H1 (cell line): ENCODE data around the gene MRPS27.

ENCODE experiments used
- CTCF ChIP-seq, 3 experiments: IDR thresholded peaks; 1 replicate in 2 of 3; 2 replicates in 1 of 3; pipeline versions ENCODE4 v1.5.1 to v1.6.1; 2011; ENCODE audit warnings: low read length in 3 of 3, mild to moderate bottlenecking in 3 of 3, inconsistent platforms in 2 of 3, low read depth in 1 of 3, moderate library complexity in 1 of 3; ENCODE audit not compliant: insufficient read depth in 1 of 3; ENCODE audit errors: control extremely low read depth in 1 of 3
- EGR1 ChIP-seq: IDR thresholded peaks from 2 replicates; pipeline ENCODE4 v1.6.1; 2011; ENCODE audit warnings: low read depth, low read length, borderline replicate concordance
- EZH2 ChIP-seq: fragments of 200-600 bp; sonication (generic); IDR thresholded peaks from 2 replicates; pipeline ENCODE4 v1.7.1; 2012; ENCODE audit warnings: low read depth, mild to moderate bottlenecking, moderate library complexity, low read length, inconsistent platforms; ENCODE audit not compliant: severe bottlenecking
- JUN ChIP-seq: IDR thresholded peaks from 2 replicates; pipeline ENCODE4 v1.6.1; 2011; ENCODE audit warnings: low read depth, mild to moderate bottlenecking, improper control_type of control experiment, low read length
- KDM5A ChIP-seq: fragments of 200-600 bp; IDR thresholded peaks from 2 replicates; pipeline ENCODE4 v1.7.1; 2012; ENCODE audit warnings: mild to moderate bottlenecking, low read length, inconsistent platforms, mixed read lengths
- MAFK ChIP-seq: IDR thresholded peaks from 2 replicates; pipeline ENCODE4 v1.6.1; 2012; ENCODE audit warnings: low read depth, mild to moderate bottlenecking, improper control_type of control experiment, low read length
- MAX ChIP-seq: IDR thresholded peaks from 2 replicates; pipeline ENCODE4 v1.6.1; 2012; ENCODE audit warnings: inconsistent platforms
- RFX5 ChIP-seq: IDR thresholded peaks from 2 replicates; pipeline ENCODE4 v1.6.1; 2011; ENCODE audit warnings: low read depth, low read length, improper control_type of control experiment, borderline replicate concordance
- RNF2 ChIP-seq: fragments of 200-900, 300-1000 bp; sonication (generic); IDR thresholded peaks from 2 replicates; pipeline ENCODE4 v1.7.1; 2016; ENCODE audit warnings: borderline replicate concordance, low read depth, mild to moderate bottlenecking, antibody characterized with exemption, low read length; ENCODE audit not compliant: poor library complexity, severe bottlenecking; ENCODE audit errors: missing control alignments
- SIX5 ChIP-seq: IDR thresholded peaks from 2 replicates; pipeline ENCODE4 v1.6.1; 2011; ENCODE audit warnings: mild to moderate bottlenecking, low read depth, low read length
- TAF1 ChIP-seq: IDR thresholded peaks from 2 replicates; pipeline ENCODE4 v1.6.1; 2011; ENCODE audit warnings: mild to moderate bottlenecking, low read depth, low read length
- TEAD4 ChIP-seq: IDR thresholded peaks from 2 replicates; pipeline ENCODE4 v1.6.1; 2012; ENCODE audit warnings: low read depth, low read length, inconsistent platforms, mixed read lengths
- ZNF274 ChIP-seq: IDR thresholded peaks from 2 replicates; pipeline ENCODE4 v1.7.0; 2012; ENCODE audit warnings: low read length, borderline replicate concordance; ENCODE audit errors: extremely low read depth
- TF ChIP-seq, protein P1 (sequence below): fragments of 300-600 bp; sonication (generic); IDR thresholded peaks from 2 replicates; pipeline ENCODE4 v1.7.1; 2012; ENCODE audit warnings: low read length, moderate library complexity, mild to moderate bottlenecking, inconsistent platforms; ENCODE audit not compliant: insufficient replicate concordance

- TF ChIP-seq CTCF (IDR thresholded peaks at IDR 0.05; ENCODE audit: control extremely low read depth in 1 of 3, insufficient read depth in 1 of 3, low read depth in 1 of 3, low read length in 3 of 3) (no peak), EZH2 (no peak), MAFK (no peak), SIX5 (no peak), RNF2 (no peak), KDM5A (no peak), ZNF274 (no peak), JUN (no peak), MAX (no peak), TAF1 (no peak), EGR1 (no peak), RFX5 (no peak), TEAD4 (no peak)
- TF ChIP-seq, protein P1, sequence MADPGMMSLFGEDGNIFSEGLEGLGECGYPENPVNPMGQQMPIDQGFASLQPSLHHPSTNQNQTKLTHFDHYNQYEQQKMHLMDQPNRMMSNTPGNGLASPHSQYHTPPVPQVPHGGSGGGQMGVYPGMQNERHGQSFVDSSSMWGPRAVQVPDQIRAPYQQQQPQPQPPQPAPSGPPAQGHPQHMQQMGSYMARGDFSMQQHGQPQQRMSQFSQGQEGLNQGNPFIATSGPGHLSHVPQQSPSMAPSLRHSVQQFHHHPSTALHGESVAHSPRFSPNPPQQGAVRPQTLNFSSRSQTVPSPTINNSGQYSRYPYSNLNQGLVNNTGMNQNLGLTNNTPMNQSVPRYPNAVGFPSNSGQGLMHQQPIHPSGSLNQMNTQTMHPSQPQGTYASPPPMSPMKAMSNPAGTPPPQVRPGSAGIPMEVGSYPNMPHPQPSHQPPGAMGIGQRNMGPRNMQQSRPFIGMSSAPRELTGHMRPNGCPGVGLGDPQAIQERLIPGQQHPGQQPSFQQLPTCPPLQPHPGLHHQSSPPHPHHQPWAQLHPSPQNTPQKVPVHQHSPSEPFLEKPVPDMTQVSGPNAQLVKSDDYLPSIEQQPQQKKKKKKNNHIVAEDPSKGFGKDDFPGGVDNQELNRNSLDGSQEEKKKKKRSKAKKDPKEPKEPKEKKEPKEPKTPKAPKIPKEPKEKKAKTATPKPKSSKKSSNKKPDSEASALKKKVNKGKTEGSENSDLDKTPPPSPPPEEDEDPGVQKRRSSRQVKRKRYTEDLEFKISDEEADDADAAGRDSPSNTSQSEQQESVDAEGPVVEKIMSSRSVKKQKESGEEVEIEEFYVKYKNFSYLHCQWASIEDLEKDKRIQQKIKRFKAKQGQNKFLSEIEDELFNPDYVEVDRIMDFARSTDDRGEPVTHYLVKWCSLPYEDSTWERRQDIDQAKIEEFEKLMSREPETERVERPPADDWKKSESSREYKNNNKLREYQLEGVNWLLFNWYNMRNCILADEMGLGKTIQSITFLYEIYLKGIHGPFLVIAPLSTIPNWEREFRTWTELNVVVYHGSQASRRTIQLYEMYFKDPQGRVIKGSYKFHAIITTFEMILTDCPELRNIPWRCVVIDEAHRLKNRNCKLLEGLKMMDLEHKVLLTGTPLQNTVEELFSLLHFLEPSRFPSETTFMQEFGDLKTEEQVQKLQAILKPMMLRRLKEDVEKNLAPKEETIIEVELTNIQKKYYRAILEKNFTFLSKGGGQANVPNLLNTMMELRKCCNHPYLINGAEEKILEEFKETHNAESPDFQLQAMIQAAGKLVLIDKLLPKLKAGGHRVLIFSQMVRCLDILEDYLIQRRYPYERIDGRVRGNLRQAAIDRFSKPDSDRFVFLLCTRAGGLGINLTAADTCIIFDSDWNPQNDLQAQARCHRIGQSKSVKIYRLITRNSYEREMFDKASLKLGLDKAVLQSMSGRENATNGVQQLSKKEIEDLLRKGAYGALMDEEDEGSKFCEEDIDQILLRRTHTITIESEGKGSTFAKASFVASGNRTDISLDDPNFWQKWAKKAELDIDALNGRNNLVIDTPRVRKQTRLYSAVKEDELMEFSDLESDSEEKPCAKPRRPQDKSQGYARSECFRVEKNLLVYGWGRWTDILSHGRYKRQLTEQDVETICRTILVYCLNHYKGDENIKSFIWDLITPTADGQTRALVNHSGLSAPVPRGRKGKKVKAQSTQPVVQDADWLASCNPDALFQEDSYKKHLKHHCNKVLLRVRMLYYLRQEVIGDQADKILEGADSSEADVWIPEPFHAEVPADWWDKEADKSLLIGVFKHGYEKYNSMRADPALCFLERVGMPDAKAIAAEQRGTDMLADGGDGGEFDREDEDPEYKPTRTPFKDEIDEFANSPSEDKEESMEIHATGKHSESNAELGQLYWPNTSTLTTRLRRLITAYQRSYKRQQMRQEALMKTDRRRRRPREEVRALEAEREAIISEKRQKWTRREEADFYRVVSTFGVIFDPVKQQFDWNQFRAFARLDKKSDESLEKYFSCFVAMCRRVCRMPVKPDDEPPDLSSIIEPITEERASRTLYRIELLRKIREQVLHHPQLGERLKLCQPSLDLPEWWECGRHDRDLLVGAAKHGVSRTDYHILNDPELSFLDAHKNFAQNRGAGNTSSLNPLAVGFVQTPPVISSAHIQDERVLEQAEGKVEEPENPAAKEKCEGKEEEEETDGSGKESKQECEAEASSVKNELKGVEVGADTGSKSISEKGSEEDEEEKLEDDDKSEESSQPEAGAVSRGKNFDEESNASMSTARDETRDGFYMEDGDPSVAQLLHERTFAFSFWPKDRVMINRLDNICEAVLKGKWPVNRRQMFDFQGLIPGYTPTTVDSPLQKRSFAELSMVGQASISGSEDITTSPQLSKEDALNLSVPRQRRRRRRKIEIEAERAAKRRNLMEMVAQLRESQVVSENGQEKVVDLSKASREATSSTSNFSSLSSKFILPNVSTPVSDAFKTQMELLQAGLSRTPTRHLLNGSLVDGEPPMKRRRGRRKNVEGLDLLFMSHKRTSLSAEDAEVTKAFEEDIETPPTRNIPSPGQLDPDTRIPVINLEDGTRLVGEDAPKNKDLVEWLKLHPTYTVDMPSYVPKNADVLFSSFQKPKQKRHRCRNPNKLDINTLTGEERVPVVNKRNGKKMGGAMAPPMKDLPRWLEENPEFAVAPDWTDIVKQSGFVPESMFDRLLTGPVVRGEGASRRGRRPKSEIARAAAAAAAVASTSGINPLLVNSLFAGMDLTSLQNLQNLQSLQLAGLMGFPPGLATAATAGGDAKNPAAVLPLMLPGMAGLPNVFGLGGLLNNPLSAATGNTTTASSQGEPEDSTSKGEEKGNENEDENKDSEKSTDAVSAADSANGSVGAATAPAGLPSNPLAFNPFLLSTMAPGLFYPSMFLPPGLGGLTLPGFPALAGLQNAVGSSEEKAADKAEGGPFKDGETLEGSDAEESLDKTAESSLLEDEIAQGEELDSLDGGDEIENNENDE = no peak
These were observed 87.9 kb downstream of the MRPS27 start for GRCh38 chr5:72231991-72232703.
